HepG2 (cell line): ENCODE data around the gene PPM1H. TPM values are rescaled to one million over a fixed set of nuclear protein-coding genes. Genes with fewer than 3 reads are reported as not detected.

ENCODE experiments used
- ATAC-seq: fragments of 200-7000 bp; cut with Tn5 transposase; 3 replicates; pipeline ENCODE4 v1.9.1; 2020; ENCODE audit warnings: mild to moderate bottlenecking, moderate library complexity
- BruUV-seq: library from RNA; stranded (reverse); fragments of 400-500 nt; replicated peaks from 2 replicates; lab custom pipeline; 2021; lab: Mats Ljungman, UMichigan
- CTCF ChIA-PET: fragments of 300-600 bp; formaldehyde crosslinking; extraction: SDS; loops from one replicate; lab custom pipeline; 2021; ENCODE audit warnings: low total read pairs, inconsistent platforms, low intra/inter-chr PET ratio; lab: Yijun Ruan, JAX
- POLR2A ChIA-PET: fragments of 350-600 bp; sonication (Branson Sonifier 250); formaldehyde crosslinking; loops from one replicate; lab custom pipeline; 2020; ENCODE audit warnings: antibody characterized with exemption, inconsistent platforms; lab: Yijun Ruan, JAX
- DNase-seq: peaks from one replicate; pipeline ENCODE4 v3.0.0-alpha.2; 2015; ENCODE audit warnings: low spot score
- FAIRE-seq: peaks from 3 replicates; lab custom pipeline; 2011; peaks lifted over from hg19 to GRCh38; lab: Jason Lieb, UNC
- H2AFZ ChIP-seq: one replicate; pipeline ENCODE4 v1.6.1; 2011; ENCODE audit warnings: low read length, inconsistent platforms
- H3K27ac ChIP-seq: fragments of 300-600 bp; 3 replicates; pipeline ENCODE4 v1.8.0; 2011; ENCODE audit warnings: mixed run types, mild to moderate bottlenecking, mixed read lengths, low read length, inconsistent platforms; ENCODE audit not compliant: insufficient read depth; ENCODE audit errors: extremely low read length
- H3K27me3 ChIP-seq, 2 experiments: fragments of 200-600 bp in 1 of 2; 2 replicates in 1 of 2; 3 replicates in 1 of 2; pipeline versions ENCODE4 v1.6.0 to v1.8.0; 2011; ENCODE audit warnings: low read length in 2 of 2, mild to moderate bottlenecking in 2 of 2, moderate library complexity in 2 of 2, inconsistent platforms in 1 of 2; ENCODE audit not compliant: insufficient read depth in 2 of 2, control insufficient read depth in 1 of 2
- H3K36me3 ChIP-seq, 2 experiments: fragments of 200-600 bp in 1 of 2; replicated peaks in 1 of 2; 2 replicates in 1 of 2; 3 replicates in 1 of 2; pipeline versions ENCODE4 v1.5.1 to v1.8.0; 2011; ENCODE audit warnings: low read length in 2 of 2, inconsistent platforms in 1 of 2; ENCODE audit not compliant: insufficient read depth in 2 of 2, control insufficient read depth in 1 of 2
- H3K4me1 ChIP-seq: 2 replicates; pipeline ENCODE4 v1.5.1; 2012; ENCODE audit warnings: low read length, inconsistent platforms; ENCODE audit not compliant: insufficient read depth
- H3K4me2 ChIP-seq: 2 replicates; pipeline ENCODE4 v1.6.0; 2011; ENCODE audit warnings: low read depth, low read length, inconsistent platforms
- H3K4me3 ChIP-seq, 3 experiments: fragments of 200-600 bp in 1 of 3; sonication (generic), shearing (Covaris generic) in 1 of 3; replicated peaks in 1 of 3; 2 replicates each; pipeline ENCODE4 v1.5.1; 2011 to 2016; ENCODE audit warnings: low read length in 3 of 3, inconsistent platforms in 2 of 3, low read depth in 2 of 3, mild to moderate bottlenecking in 2 of 3, control low read depth in 1 of 3, mixed read lengths in 1 of 3; ENCODE audit not compliant: insufficient read depth in 1 of 3
- H3K79me2 ChIP-seq: one replicate; pipeline ENCODE4 v1.6.1; 2011; ENCODE audit warnings: low read length, inconsistent platforms; ENCODE audit not compliant: insufficient read depth
- H3K9ac ChIP-seq: 2 replicates; pipeline ENCODE4 v1.6.0; 2011; ENCODE audit warnings: mild to moderate bottlenecking, low read depth, low read length, inconsistent platforms; ENCODE audit not compliant: insufficient read depth
- H3K9me3 ChIP-seq: 2 replicates; pipeline ENCODE4 v1.5.1; 2012; ENCODE audit warnings: mild to moderate bottlenecking, low read length
- H4K20me1 ChIP-seq: 2 replicates; pipeline ENCODE4 v1.6.0; 2011; ENCODE audit warnings: inconsistent platforms, mild to moderate bottlenecking, low read length, moderate library complexity; ENCODE audit not compliant: insufficient read depth
- CREM ChIP-seq, 2 experiments: sonication (generic) in 1 of 2; formaldehyde crosslinking in 1 of 2; IDR thresholded peaks; 2 replicates each; pipeline versions ENCODE4 v1.4.0 to v1.6.1; 2016 to 2020; ENCODE audit warnings: antibody characterized with exemption in 1 of 2, mild to moderate bottlenecking in 1 of 2, missing genetic modification reagents in 1 of 2
- CSRNP2 ChIP-seq: sonication (generic); formaldehyde crosslinking; conservative IDR thresholded peaks from 2 replicates; pipeline ENCODE4 v1.8.0; 2022; ENCODE audit warnings: low read depth, missing genetic modification reagents
- KAT7 ChIP-seq: IDR thresholded peaks from 2 replicates; pipeline ENCODE4 v1.6.1; 2018; ENCODE audit warnings: borderline replicate concordance, missing compliant biosample characterization
- MZF1 ChIP-seq: sonication (generic); formaldehyde crosslinking; IDR thresholded peaks from 2 replicates; pipeline ENCODE4 v1.8.1; 2023; ENCODE audit warnings: mild to moderate bottlenecking, missing genetic modification reagents, borderline replicate concordance
- ZBTB3 ChIP-seq: sonication (generic); formaldehyde crosslinking; IDR thresholded peaks from 2 replicates; pipeline ENCODE4 v1.4.0; 2020; ENCODE audit warnings: low read depth, mild to moderate bottlenecking, moderate library complexity, missing genetic modification reagents, borderline replicate concordance
- ZBTB44 ChIP-seq: sonication (generic); formaldehyde crosslinking; IDR thresholded peaks from 2 replicates; pipeline ENCODE4 v1.4.0; 2020; ENCODE audit warnings: missing genetic modification reagents
- ZGPAT ChIP-seq: IDR thresholded peaks from 2 replicates; pipeline ENCODE4 v1.6.1; 2016; ENCODE audit warnings: mild to moderate bottlenecking
- ZNF543 ChIP-seq: sonication (generic); formaldehyde crosslinking; IDR thresholded peaks from 2 replicates; pipeline ENCODE4 v1.4.0; 2020; ENCODE audit warnings: mild to moderate bottlenecking, missing genetic modification reagents
- ZNF547 ChIP-seq: sonication (generic); formaldehyde crosslinking; IDR thresholded peaks from 2 replicates; pipeline ENCODE4 v1.5.1; 2020; ENCODE audit warnings: mild to moderate bottlenecking, missing genetic modification reagents
- ZNF605 ChIP-seq: sonication (generic); formaldehyde crosslinking; IDR thresholded peaks from 2 replicates; pipeline ENCODE4 v1.8.0; 2022; ENCODE audit warnings: mild to moderate bottlenecking, missing genetic modification reagents
- WGBS: methylation state at CpG from one replicate; pipeline ENCODE4 v1.1.6; 2017; ENCODE audit warnings: low lambda C conversion rate; 5-methylcytosine and 5-hydroxymethylcytosine counted together
- in situ Hi-C: cut with HindIII; loops from 2 replicates; pipeline ENCODE4 v1.10.0; 2017; ENCODE audit warnings: low pct_unique_long_range_greater_than_20kb; ENCODE audit not compliant: extremely low pct_ligation_motif_present
- intact Hi-C: fragments of 100-400 bp; cut with micrococcal nuclease; formaldehyde crosslinking; loops from one replicate; pipeline ENCODE4 v1.10.0; 2022; ENCODE audit not compliant: unreplicated experiment
- polyA plus RNA-seq, 8 experiments: library from polyadenylated mRNA; depleted of rRNA in 3 of 8; stranded (reverse) in 7 of 8; unstranded in 1 of 8; fragments of >200 nt; fragmentation: Illumina TruSeq in 4 of 8; extraction: Trizol in 4 of 8; gene quantifications; 2 replicates each; pipeline versions ENCODE4 v1.2.1 to v1.2.3, GENCODE V29; 2011 to 2016; ENCODE audit warnings: low read depth in 4 of 8, missing spikeins in 1 of 8, mixed read lengths in 1 of 8; ENCODE audit not compliant: insufficient read depth in 1 of 8
- total RNA-seq, 5 experiments: library from RNA; depleted of rRNA; stranded (reverse); fragments of >200 nt; fragmentation: Illumina TruSeq; extraction: Trizol; gene quantifications; 2 replicates each; pipeline ENCODE4 v1.2.3, GENCODE V29; 2016; ENCODE audit warnings: low read depth in 1 of 5

Gene PPM1H
- total and polyA plus RNA-seq, 2 of the 13 experiments (the other 11 are each of a cell fraction or from before 2014, with no cell fraction given), result 29.1 to 38.1 TPM

GRCh38 chr12:62832027-62832426 is 102.9 kb downstream of the PPM1H start:
- Histone ChIP-seq H3K9me3 (no peaks in the 10 kb centered on the region), H3K4me1 (no peaks in the 10 kb centered on the region), H3K9ac (no peak overlapping the region), H3K27ac (no peak overlapping the region), H3K4me2 (no peak overlapping the region), H2AFZ (no peak overlapping the region), H3K79me2 (peaks cover 38% of the 10 kb centered on the region), H3K4me3 (no peak overlapping the region), H3K27me3 (no peaks in the 10 kb centered on the region), H3K36me3 (peaks cover 11 to 52% of the 10 kb centered on the region in 2 experiments), H4K20me1 (no peaks in the 10 kb centered on the region)
- DNase-seq (no peak), ATAC-seq (no peak), FAIRE-seq (no peak)
- CTCF ChIA-PET, result interaction anchor here (0.6 kb wide), 1 partner anchor 88 kb away, joined by 3 read pairs; no protein-coding TSS in a partner anchor
- intact Hi-C loops, result no loop called here
- BruUV-seq, result no TSS peak
- 95% methylated on average over 4 of the region's 7 CpGs for WGBS
- POLR2A ChIA-PET, result no interaction called here
- TF ChIP-seq CSRNP2 (no peak), KAT7 (CRISPR knock-in tag) (no peak), ZBTB3 (CRISPR knock-in tag) (no peak), ZBTB44 (CRISPR knock-in tag) (no peak), ZNF605 (CRISPR knock-in tag) (no peak), ZNF543 (CRISPR knock-in tag) (no peak), ZGPAT (no peak), MZF1 (CRISPR knock-in tag) (no peak), ZNF547 (CRISPR knock-in tag) (no peak), CREM (IDR thresholded peaks at IDR 0.05) (no peak), CREM (CRISPR knock-in tag; IDR thresholded peaks at IDR 0.05) (no peak)
- in situ Hi-C loops, result no loop called here
